Hindlimb muscle (tissue), 1 donor: ENCODE measurements around the gene MAP3K5. TPM values are rescaled to one million over a fixed set of nuclear protein-coding genes. Genes with fewer than 3 reads are reported as not detected.

Experiments used
- DNase-seq: peaks from one replicate; pipeline ENCODE4 v3.0.0-alpha.2; 2013
- polyA plus RNA-seq: library from polyadenylated mRNA; unstranded; fragments of 120-200 nt; gene quantifications from one replicate; pipeline ENCODE4 v1.2.1, GENCODE V29; 2013; ENCODE audit not compliant: insufficient read length

MAP3K5 gene
- polyA plus RNA-seq, 1 donor: 3.1 TPM

DNA sequence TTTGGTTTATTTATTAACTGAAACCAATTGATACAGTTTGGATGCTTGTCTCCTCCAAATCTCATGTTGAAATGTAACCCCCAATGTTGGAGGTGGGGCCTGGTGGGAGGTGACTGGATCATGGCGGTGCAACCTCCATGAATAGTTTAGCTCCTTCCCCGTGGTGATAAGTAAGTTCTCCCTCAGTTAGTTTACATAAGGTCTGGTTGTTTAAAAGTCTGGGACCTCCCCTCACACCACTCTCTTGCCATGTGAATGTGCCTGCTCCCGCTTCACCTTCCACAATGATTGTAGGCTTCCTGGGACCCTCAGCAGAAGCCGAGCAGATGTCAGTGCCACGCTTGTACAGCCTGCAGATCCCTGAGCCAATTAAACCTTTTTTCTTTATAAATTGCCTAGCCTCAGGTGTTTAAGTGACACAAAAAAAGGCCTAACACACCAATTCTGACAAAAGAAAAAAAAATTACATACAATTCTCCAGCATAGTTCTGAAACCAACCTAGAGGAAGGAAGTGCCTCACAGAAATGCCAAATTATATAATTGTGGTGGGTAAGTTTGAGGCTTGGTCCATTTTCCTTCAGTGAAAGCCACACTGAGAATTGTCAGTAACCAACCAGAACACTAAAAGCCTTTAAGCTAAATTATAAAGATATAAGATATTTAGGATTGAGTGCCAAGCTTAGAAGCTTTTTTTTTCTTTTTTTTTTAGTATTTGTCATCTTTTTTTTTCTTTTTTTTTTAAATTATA lies 257.1 kb downstream of the MAP3K5 start:
- DNase-seq: no peak

DNA sequence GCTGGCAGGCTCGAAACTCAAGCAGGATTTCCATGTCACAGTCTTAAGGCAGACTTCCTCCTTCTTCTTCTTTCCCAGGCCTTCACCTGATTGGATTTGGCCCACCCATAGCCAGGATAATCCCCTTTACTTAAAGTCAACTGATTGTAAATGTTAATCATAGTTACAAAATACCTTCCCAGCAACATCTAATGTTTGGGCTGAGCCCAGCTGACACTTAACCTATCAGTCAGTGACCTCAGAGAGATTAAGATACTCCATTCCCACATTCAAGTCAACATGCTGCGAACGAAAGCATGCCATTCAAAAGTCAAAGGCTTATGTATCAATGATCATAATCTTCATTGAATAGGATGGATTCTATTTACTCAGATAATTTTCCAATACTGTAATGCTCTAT lies 258.0 kb downstream of the MAP3K5 start:
- no peak for DNase-seq

DNA sequence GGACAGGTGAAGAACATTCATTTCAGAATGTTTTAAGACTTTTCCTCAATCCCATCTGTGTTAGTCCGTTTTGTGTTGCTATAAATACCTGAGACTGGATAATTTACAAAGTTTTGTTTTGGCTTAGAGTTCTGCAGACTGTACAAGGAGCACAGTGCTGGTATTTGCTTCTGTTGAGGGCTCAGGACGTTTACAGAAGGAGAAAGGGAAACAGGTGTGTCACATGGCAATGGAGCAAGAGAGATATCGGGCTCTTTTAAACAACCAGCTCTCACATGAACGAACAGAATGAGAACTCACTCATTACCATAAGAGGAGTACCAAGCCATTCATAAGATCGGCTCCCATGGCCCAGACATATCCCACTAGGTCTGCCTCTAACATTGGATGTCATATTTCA lies 258.8 kb downstream of the MAP3K5 start:
- no peak for DNase-seq

DNA sequence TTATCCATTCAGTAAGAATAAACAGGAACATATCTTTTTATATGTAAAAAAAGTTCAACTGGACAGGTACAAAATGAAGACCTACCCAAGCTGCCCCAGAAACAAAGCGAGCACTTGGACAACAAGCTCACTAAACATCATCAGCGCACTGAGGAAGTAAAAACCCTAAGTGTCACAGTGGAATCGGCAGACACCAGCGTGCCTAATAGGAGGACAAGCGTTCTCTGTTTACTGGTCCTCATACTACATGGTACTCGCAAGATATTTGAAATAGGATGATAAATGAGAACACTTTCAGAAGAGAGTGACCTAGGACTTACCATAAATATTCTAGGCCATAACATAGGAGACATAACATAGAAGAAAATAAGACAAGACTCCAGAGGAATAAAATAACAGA lies 260.2 kb downstream of the MAP3K5 start:
- no peak for DNase-seq

DNA sequence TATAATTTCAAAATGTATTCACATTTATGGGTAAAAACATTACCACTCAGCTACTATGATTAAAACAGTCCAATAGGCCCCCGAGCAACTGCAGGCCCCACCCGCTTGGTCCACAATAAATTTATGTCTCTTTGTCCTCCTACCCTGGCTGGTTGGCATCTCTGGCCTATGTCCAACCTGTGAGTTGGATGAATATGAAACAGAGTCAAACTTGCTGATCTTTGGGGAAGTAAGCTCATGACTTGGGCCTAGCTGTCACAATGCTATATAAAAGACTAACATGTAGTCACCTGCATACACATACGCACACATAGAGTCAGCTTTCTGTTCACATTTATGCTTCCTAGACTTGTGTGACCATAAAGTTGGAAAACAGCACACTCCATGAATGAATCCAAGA lies 262.6 kb downstream of the MAP3K5 start:
- no peak for DNase-seq

DNA sequence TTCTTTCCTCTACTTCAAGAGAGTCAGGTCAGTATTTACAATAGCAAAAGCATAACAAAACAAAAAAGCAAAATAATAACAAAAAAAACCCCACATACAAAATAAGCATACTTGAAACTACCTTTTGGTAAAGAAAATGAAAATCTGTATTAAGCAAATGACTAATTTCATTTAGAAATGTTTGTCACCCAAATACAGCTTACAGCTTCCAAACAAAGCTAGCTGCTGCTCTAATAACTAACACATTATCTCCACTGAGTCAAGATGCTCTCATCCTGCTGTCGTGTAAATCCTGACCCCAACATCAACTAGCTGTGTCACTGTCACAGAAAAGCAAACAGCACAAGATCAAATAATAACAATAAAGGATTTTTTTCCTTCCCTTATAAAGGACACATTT lies 263.8 kb downstream of the MAP3K5 start:
- DNase-seq: no peak

DNA sequence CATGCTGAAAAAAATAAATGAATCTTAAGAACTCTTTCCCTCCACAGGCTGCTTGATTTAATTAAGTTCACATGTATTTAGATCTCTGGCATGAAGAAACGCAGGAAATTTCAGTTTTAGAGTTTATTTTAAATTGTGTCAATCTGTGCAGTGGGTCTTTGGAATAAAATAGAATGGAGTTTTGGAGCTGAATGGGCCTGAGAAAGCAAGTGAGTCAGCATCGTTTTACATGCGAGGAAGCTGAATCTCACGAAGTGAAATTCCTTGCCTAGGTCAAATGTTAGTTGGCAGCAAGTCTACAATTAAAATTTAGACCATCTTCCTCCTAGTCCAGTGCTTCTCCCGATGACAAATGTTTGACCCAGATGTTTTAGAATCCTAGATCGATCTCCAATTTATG lies 264.4 kb downstream of the MAP3K5 start:
- DNase-seq: no peak

DNA sequence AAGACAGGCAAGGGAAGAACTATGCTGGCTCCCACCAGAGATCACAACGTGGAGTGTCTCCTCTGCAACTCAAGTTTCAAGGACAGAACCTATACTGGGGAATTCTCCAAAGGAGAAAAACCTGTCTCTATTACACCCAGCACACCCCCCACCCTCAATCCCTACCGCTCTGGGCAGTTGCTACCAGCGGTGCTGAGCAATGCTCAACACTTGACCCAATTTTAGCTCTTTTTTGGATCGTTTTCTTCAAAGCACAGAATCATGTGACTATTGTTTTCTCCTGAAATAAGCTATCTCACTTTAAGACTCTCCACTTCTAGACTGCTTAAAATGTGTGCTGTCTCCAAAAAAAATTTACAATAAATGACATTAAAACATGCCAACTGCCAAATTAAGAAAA lies 265.3 kb downstream of the MAP3K5 start:
- DNase-seq: no peak

DNA sequence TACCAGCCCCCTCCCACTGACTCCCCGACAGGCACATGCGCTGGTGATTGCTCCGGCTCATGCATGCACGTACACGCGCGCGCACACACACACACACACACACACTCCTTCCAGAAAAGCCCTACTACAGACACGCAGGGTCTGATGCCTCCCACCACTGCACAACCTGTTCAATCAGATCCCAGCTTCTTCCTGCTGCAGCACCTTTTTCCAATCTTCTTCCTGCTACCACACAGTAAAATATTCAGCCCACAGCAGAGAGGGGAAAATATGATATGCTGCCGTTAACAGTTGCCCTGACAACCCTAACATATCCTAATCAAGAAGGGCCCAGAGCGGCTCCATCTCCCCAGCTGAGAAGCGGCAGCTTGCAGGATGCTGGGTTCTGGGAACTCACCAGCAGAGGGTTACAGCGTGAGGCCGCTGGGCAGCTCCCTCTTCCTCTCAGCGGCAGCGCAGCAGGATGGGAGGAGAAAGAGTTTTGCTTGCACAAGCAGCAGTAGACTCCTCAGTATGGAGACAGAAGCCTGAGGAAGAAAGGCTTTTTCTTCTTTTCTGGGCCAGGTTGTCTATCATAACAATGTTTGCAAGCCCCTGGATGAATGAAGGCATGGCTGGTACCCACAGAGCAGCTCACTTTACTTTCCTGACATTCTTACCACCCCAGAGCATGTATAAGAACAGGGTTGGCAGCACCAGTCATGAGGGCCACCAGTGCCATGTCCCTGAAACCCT lies 265.9 kb downstream of the MAP3K5 start:
- no peak for DNase-seq

DNA sequence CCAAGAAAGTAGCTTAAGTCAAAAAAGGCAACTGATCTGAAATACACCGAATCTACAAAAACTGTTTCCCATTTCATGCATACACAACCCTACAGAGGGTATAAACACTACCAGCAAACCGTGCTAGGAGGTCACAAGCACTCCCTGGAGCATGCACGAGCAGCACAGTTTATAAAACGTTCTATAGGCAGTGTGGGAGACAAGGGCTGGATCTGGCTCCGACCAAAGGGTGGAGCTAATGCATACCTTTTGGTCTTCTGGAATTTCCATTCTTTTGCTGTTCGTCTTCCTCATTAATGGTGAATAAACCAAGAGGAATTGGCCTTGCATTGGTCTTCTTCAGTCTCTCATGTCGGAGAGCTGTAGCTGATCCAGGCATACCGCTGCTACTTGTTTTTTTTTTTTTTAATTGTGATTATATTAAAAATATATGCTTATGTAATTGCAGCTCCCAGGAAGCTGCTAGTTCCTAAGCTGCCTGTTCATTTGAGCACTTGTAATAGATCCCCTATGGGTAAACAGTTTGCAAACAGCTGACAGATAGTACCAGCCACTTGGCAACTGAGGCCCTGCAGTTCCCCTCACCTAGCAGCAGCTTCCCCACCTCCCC lies 266.6 kb downstream of the MAP3K5 start:
- DNase-seq: no peak

DNA sequence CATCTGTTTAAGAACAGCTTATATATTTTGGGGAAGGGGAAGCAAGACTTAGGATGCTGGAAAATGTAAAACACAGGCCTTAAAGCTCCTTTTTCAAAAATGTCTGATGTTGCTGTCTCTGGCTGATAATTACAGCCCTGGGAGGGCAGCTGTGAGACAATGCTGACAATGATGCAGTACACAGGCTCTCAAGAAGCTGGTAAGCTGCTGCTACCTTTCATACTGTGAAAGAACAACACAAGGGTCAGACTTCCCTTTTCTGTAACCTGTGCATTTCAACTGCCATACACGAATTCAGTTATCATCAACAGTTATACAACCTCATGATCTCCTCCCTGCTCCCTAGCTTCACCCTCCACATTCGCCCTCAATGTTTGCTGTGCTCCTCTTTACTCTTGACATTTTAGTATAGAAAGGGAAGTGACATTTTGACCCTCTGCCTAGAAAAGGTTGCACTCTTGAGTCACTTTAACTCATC lies 267.3 kb downstream of the MAP3K5 start:
- DNase-seq: no peak

DNA sequence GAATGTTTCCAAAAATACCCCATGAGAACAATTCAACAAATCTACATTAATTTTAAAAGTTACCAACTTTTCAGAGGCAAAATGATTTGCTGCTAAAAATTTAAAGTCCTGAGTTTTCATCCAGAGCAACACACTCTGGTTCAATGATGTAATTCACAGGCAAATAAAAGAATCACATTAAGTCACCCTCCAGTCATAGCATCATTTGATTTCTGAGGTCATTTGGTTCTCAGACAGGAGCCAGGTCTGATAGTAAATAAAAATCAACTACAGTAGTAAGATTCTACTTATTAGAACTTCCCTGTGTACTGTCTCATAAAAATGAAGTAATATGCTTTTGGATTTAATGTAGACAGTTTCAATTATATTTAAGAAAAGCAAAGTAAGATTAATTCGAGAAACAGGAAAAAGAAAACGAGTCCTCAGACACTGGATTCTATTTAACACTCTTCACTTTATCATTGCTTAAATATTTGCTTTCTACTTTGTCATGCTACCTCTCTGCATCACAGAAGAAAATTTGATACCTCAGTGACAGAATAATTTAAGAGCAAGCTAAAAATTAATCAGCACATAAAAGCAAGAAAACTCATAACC lies 267.8 kb downstream of the MAP3K5 start:
- DNase-seq: no peak

DNA sequence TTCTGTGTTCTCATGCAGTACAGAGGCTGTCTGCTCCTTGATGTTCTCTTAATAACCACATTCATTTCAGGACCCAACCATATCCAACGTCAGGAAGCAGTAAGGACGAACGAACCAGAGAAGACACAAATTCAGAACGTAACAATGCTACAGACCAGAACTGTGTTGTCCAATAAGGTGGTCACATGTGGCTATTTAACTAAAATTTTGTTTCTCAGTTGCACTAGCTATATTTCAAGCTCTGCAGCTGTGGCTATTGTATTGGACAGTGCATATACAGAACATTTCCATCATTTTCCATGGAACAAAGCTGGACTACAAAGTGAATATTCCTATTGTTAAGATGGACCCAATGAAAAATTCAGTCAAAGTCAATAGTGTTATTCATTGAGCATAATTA lies 269.1 kb downstream of the MAP3K5 start:
- no peak for DNase-seq

DNA sequence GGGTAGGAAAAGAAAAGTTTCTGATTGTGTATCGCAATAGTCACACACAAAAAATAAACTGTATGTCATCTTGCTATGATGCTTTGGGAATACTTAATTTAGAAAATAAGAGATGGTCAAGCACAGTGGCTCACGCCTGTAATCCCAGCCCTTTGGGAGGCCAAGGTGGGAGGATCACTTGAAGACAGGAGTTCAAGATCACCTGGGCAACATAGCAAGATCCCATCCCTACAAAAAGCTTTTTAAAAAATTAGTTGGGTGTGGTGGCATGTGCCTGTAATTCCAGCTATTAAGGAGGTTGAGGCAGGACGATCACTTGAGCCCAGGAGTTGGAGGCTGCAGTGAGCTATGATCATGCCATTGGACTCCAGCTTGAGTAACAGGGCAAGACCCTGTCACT lies 269.6 kb downstream of the MAP3K5 start:
- no peak for DNase-seq

DNA sequence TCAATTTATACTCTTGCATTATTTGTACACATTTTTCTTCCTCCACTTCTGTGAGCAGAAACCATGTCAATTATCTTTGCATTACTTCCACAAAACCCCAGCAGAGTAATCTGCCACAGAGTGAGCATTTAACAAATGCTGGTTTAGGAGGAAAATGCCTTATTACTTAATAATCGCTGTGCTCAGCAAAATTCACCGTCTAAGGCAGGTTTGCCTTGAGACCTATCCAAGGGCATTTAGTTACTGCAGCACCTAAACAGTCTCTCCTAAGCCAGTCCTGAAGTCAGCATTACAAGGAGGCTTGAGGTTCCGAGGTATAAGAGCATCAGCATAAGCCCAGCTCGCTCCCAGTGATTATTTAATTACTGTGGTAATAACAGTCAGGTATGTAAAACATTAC lies 270.4 kb downstream of the MAP3K5 start:
- no peak for DNase-seq

DNA sequence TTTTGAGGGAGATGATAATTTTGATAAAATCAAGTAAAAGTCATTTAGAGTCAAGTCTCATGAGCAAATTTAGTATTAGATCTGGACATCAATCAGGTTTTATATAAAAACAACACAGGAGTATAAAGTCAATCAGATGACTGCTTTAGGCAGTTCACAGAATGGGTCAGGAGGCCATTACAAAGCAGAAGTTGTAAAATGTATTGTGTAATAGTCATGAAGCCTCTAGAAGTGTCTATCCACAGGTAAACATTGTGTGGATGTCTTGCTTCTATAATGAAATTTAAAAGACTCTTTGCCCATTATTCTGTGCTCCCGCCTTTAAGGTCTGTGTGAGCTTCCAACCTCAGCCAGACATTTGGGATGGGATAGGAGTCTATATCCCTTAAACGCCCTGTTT lies 270.9 kb downstream of the MAP3K5 start:
- no peak for DNase-seq

DNA sequence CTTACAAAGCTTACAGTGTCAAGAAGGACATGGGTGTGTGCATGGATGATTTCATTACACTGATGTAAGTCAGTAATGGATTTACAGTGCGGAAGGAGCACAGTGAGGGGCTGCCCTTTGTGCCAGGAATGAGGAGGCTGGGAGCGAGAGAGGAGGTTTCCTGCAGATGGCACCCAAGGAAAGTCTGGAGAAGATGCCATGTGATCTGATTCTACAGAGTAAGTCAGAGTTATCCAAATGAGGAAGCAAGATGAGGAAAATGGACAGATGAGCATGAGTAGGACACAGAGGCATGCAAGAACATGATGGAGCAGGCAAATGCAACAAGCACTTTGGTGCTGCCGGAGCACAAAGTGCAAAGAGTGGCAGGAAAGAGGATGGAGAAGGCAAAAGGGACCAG lies 271.8 kb downstream of the MAP3K5 start:
- DNase-seq: no peak

DNA sequence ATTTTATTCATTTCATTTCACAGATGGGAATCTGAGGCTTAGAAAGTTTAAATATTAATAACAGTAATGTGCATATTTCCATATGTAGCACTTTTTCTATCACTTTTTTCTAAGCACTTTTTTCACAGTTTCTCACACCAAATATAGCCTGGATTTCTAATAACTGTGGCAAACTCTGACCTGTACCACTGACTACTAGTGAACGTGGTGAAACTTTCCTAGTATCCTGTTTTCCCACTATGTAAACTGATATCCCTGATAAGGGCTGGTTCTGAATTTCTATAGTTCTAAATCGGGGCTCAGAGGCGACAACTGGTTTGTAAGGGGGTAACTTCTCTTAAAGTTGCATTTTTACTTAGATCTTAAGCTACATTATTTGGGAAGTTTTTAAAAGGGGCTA lies 274.7 kb downstream of the MAP3K5 start:
- no peak for DNase-seq

DNA sequence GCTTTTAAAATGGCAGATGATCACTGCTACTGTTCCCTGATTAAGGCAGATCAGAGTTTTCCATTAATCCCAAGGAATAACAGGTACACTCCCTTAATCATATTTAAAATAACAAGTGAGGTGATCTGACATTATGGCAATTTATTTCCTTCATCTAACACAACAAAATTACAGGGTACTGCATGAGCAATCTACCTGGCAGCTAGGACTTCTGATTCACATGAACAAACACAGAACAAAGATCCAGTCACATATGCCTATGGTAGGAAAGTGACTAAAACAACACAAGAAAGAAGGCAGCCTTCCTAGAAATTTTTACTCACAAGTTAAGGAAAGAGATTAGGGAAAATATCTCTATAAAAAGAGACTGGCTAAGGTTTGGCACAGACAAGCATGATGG lies 275.3 kb downstream of the MAP3K5 start:
- no peak for DNase-seq

DNA sequence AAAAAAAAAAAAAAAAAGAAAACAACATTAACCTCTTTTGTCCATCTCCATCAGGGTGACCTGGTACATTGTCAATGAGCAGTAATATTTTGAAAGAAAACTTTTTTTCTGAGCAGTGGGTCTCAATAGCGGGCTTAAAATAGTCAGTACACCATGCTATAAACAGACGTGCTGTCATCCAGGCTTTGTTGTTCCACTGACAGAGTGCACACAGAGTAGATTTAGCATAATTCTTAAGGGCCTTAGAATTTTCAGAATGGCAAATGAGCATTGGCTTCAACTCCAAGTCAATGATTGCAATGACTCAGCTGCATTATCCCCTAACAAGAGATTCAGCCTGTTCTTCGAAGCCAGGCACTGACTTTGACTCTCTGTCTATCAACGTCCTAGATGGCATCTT lies 277.7 kb downstream of the MAP3K5 start:
- DNase-seq: no peak

DNA sequence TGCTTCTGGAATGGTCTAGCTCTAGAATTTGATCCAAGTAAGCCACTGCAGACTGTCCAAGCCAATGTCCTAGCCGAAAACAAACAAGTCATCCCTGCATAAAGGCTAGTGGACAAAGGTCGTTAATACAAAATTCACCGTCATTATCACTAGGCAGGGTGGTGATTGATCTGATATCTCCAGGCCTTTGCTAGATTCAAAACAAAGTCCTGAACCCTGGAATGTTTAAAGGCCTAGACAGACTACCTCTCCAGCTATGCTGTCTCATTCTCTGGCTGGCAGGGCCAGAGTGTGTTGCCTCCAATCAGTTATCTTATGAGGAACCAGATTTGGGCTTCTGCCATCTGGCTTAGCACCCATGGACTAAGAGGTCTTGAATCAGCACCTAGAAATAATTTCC lies 280.4 kb downstream of the MAP3K5 start:
- DNase-seq: no peak

DNA sequence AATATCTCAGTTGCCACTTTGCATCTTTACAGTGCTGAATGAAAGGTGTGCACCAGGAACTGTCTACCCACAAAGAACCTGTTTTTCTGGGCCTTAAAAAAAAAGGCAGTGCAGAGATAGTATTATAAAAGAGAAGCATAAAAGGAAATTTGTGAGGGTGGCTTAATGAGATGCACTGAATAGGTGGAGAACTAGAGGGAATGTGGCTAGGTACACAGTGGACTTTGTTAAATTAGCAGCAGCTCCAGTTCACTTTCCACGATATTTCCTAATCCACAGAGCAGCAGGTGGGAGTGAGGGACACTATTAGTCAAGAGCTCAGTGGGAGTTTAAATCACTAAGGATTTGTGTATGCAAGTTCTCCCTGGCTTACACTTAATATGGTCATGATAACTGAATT lies 280.9 kb downstream of the MAP3K5 start:
- no peak for DNase-seq

DNA sequence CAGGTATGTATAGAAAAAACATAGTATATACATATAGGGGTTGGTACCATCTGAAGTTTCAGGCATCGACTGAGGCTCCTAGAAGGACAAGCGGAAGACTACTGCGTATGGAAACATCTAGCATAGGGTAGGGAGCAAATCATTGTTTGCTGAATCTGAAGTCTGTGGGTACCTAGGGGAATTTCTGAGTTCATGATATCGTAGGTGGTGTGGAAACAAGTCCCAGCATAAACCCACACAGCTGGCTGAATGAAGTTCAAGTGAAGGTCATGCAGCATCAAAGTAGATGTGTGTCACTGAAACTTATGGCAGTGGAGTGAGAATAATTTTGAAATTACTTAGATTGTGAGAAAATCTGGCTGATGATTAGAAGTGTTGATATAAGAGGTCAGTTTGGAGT lies 281.5 kb downstream of the MAP3K5 start:
- DNase-seq: no peak

DNA sequence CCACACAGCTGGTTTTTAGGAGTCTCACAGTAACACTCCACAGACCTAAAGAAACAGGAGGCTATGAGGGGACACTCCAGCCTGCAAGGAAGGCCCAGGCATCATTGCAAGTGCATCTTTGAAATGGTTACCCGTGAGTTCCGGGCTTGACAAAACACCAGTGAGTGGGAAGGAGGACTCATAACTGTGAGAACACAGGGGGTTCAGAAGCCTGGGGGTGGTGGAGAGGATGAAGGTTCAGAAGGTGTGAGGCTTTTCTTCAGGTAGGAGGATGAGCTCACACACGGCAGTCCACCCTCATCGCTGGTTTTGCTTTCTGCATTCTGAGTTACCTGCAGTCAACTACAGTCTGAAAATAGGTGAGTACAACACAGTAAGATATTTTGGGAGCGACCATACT lies 282.0 kb downstream of the MAP3K5 start:
- DNase-seq: no peak
